ENCODE data around the gene FGFBP2. TPM values are rescaled to one million over a fixed set of nuclear protein-coding genes. Genes with fewer than 3 reads are reported as not detected.

The FGFBP2 gene
- total and polyA plus RNA-seq, 2 donors (not counting 1 experiment from before 2014, with no cell fraction given), result 0.59 to 0.82 TPM

GRCh38 chr4:15920723-15921591 lies 42.0 kb downstream of the FGFBP2 start:
- TF ChIP-seq EZH2 (IDR thresholded peaks at IDR 0.05; ENCODE audit: borderline replicate concordance, insufficient read depth, low read depth, low read length, poor library complexity, severe bottlenecking), result no peak
- TF ChIP-seq, protein P1, sequence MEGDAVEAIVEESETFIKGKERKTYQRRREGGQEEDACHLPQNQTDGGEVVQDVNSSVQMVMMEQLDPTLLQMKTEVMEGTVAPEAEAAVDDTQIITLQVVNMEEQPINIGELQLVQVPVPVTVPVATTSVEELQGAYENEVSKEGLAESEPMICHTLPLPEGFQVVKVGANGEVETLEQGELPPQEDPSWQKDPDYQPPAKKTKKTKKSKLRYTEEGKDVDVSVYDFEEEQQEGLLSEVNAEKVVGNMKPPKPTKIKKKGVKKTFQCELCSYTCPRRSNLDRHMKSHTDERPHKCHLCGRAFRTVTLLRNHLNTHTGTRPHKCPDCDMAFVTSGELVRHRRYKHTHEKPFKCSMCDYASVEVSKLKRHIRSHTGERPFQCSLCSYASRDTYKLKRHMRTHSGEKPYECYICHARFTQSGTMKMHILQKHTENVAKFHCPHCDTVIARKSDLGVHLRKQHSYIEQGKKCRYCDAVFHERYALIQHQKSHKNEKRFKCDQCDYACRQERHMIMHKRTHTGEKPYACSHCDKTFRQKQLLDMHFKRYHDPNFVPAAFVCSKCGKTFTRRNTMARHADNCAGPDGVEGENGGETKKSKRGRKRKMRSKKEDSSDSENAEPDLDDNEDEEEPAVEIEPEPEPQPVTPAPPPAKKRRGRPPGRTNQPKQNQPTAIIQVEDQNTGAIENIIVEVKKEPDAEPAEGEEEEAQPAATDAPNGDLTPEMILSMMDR (IDR thresholded peaks at IDR 0.05), result no peak
- DNase-seq (no peak), ATAC-seq (ENCODE audit: low read depth) (no peak)
- CTCF ChIA-PET, result no interaction called here
- Histone ChIP-seq H2AFZ (ENCODE audit: insufficient read depth, low read depth, low read length, poor library complexity, severe bottlenecking) (no peak overlapping the region), H3K79me2 (ENCODE audit: control insufficient read depth, insufficient read depth, low read length) (no peaks in the 10 kb centered on the region), H3K9me3 (ENCODE audit: control extremely low read depth in 1 of 3, control insufficient read depth in 2 of 3, insufficient read depth in 1 of 3, low read length in 2 of 3) (no peaks in the 10 kb centered on the region), H3K4me2 (replicated peaks; ENCODE audit: low read depth, low read length, poor library complexity, severe bottlenecking) (no peak overlapping the region), H3K27ac (ENCODE audit: low read length in 2 of 2) (no peak overlapping the region), H3K36me3 (replicated peaks in 1 of 2; ENCODE audit: control extremely low read depth in 1 of 2, control insufficient read depth in 1 of 2, extremely low read depth in 1 of 2, insufficient read depth in 2 of 2, low read length in 1 of 2) (no peaks in the 10 kb centered on the region), H4K20me1 (ENCODE audit: control insufficient read depth, insufficient read depth, low read length, poor library complexity, severe bottlenecking) (no peaks in the 10 kb centered on the region), H3K4me3 (ENCODE audit: control extremely low read depth in 1 of 5, extremely low read depth in 1 of 5, insufficient read depth in 1 of 5, low read depth in 2 of 5, low read length in 4 of 5) (no peak overlapping the region), H3K9ac (ENCODE audit: low read length) (no peak overlapping the region), H3K4me1 (ENCODE audit: control insufficient read depth in 2 of 2, insufficient read depth in 2 of 2, low read length in 2 of 2) (no peaks in the 10 kb centered on the region), H3K27me3 (replicated peaks in 1 of 4; ENCODE audit: control extremely low read depth in 1 of 4, control insufficient read depth in 3 of 4, insufficient read depth in 4 of 4, low read length in 3 of 4) (no peaks in the 10 kb centered on the region)
- Mint-ChIP-seq H3K4me1 (no peaks in the 10 kb centered on the region), H3K27me3 (peaks cover 5% of the 10 kb centered on the region), H3K27ac (no peak overlapping the region), H3K9me3 (ENCODE audit: insufficient read depth) (no peaks in the 10 kb centered on the region), H3K4me3 (no peak overlapping the region)
- POLR2A ChIA-PET, result no interaction called here
- 100% methylated on average over 1 of the region's 4 CpGs for WGBS (ENCODE audit: insufficient coverage)
- intact Hi-C loops (cut with micrococcal nuclease), result no loop called here

DNA sequence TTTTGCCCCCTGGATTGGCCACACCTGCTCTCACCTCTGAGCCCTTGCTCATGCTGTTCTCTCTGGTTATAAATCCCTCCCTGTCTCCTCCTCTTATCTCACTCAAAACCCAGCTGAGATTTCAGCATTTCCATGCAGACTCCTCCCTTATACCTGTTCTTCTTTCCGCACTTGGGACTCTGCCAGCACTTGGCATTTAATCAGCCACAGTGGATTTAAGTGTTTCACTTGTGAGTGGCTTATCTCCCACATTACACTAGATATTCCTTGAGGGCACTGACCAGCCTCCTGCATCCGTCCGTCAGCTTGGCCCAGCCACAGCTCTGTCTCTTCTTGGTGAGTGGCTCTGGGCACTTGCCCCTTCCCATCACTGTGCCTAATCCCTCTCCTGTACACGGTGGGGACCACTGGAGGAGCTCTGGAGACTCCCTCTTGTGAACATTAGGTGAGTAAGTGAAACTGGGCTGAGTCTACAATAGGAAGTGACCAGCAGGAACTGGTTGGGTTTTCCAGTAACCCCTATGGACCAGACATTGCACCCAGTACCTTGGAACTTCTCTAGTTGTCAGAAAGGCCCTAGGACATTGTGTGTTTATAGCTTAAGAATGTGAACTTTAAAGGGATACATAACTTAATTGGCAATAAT lies 44.4 kb downstream of the FGFBP2 start:
- intact Hi-C loops (cut with micrococcal nuclease), result no loop called here
- no peak overlapping the region for H3K4me3 Mint-ChIP-seq
- Histone ChIP-seq H2AFZ (ENCODE audit: insufficient read depth, low read depth, low read length, poor library complexity, severe bottlenecking) (no peak overlapping the region), H3K36me3 (replicated peaks in 1 of 2; ENCODE audit: control extremely low read depth in 1 of 2, control insufficient read depth in 1 of 2, extremely low read depth in 1 of 2, insufficient read depth in 2 of 2, low read length in 1 of 2) (no peaks in the 10 kb centered on the region), H3K4me3 (ENCODE audit: control extremely low read depth in 1 of 5, extremely low read depth in 1 of 5, insufficient read depth in 1 of 5, low read depth in 2 of 5, low read length in 4 of 5) (no peak overlapping the region), H3K4me2 (replicated peaks; ENCODE audit: low read depth, low read length, poor library complexity, severe bottlenecking) (no peak overlapping the region), H3K27ac (ENCODE audit: low read length in 2 of 2) (no peak overlapping the region), H4K20me1 (ENCODE audit: control insufficient read depth, insufficient read depth, low read length, poor library complexity, severe bottlenecking) (no peaks in the 10 kb centered on the region), H3K9ac (ENCODE audit: low read length) (no peak overlapping the region), H3K4me1 (ENCODE audit: control insufficient read depth in 2 of 2, insufficient read depth in 2 of 2, low read length in 2 of 2) (no peaks in the 10 kb centered on the region), H3K79me2 (ENCODE audit: control insufficient read depth, insufficient read depth, low read length) (no peaks in the 10 kb centered on the region), H3K9me3 (ENCODE audit: control extremely low read depth in 1 of 3, control insufficient read depth in 2 of 3, insufficient read depth in 1 of 3, low read length in 2 of 3) (no peaks in the 10 kb centered on the region), H3K27me3 (replicated peaks in 1 of 4; ENCODE audit: control extremely low read depth in 1 of 4, control insufficient read depth in 3 of 4, insufficient read depth in 4 of 4, low read length in 3 of 4) (no peaks in the 10 kb centered on the region)
- H3K9me3 Mint-ChIP-seq (ENCODE audit: insufficient read depth), result no peaks in the 10 kb centered on the region
- no peak for ATAC-seq (ENCODE audit: low read depth)
- DNase-seq, result no peak
- peaks cover 5% of the 10 kb centered on the region for H3K27me3 Mint-ChIP-seq
- POLR2A ChIA-PET, result no interaction called here
- no peak overlapping the region for H3K27ac Mint-ChIP-seq
- CTCF ChIA-PET, result interaction anchor here (1.2 kb wide), 1 partner anchor 11 kb away, joined by 4 read pairs; no protein-coding TSS in a partner anchor
- H3K4me1 Mint-ChIP-seq, result no peaks in the 10 kb centered on the region
- TF ChIP-seq EZH2 (IDR thresholded peaks at IDR 0.05; ENCODE audit: borderline replicate concordance, insufficient read depth, low read depth, low read length, poor library complexity, severe bottlenecking), result no peak
- TF ChIP-seq, protein P1 (IDR thresholded peaks at IDR 0.05), result no peak
- 80% methylated on average over 3 of the region's 4 CpGs for WGBS (ENCODE audit: insufficient coverage)
